IPS-15b (cell line): Measurements from ENCODE around the gene ZNF70.

Experiments used
- H3K27me3 ChIP-seq: one replicate; pipeline ENCODE4 v1.6.1; 2013; ENCODE audit warnings: low read length; ENCODE audit not compliant: control insufficient read depth, insufficient read depth
- H3K36me3 ChIP-seq: one replicate; pipeline ENCODE4 v1.6.1; 2013; ENCODE audit warnings: low read length; ENCODE audit not compliant: control insufficient read depth, insufficient read depth
- H3K4me1 ChIP-seq: one replicate; pipeline ENCODE4 v1.6.1; 2013; ENCODE audit warnings: mild to moderate bottlenecking, low read length; ENCODE audit not compliant: control insufficient read depth, insufficient read depth
- H3K4me3 ChIP-seq: one replicate; pipeline ENCODE4 v1.5.1; 2013; ENCODE audit warnings: low read depth, low read length
- H3K9ac ChIP-seq: one replicate; pipeline ENCODE4 v1.6.1; 2013; ENCODE audit warnings: low read depth, mild to moderate bottlenecking, low read length
- H3K9me3 ChIP-seq: one replicate; pipeline ENCODE4 v1.6.1; 2013; ENCODE audit warnings: mild to moderate bottlenecking, low read length; ENCODE audit not compliant: control insufficient read depth, insufficient read depth

Gene ZNF70

GRCh38 chr22:23777776-23778576 lies 27.1 kb upstream of the ZNF70 start:
- Histone ChIP-seq H3K9ac (no peak overlapping the region), H3K4me3 (no peak overlapping the region), H3K4me1 (no peaks in the 10 kb centered on the region), H3K27me3 (peaks cover 24% of the 10 kb centered on the region), H3K9me3 (no peaks in the 10 kb centered on the region), H3K36me3 (peaks cover 3% of the 10 kb centered on the region)

GRCh38 chr22:23775779-23776375 lies 25.0 kb upstream of the ZNF70 start:
- H3K36me3 ChIP-seq = no peaks in the 10 kb centered on the region
- peaks cover 24% of the 10 kb centered on the region for H3K27me3 ChIP-seq
- H3K9ac ChIP-seq = no peak overlapping the region
- no peaks in the 10 kb centered on the region for H3K4me1 ChIP-seq
- H3K9me3 ChIP-seq = no peaks in the 10 kb centered on the region
- H3K4me3 ChIP-seq = no peak overlapping the region

- no peaks in the 10 kb centered on the region for H3K9me3 ChIP-seq
- no peak overlapping the region for H3K4me3 ChIP-seq
- no peak overlapping the region for H3K9ac ChIP-seq
- H3K36me3 ChIP-seq = no peaks in the 10 kb centered on the region
- H3K4me1 ChIP-seq = no peaks in the 10 kb centered on the region
- H3K27me3 ChIP-seq = peaks cover 24% of the 10 kb centered on the region
Measured at GRCh38 chr22:23774922-23775436, 24.1 kb upstream of the ZNF70 start.

- Histone ChIP-seq H3K4me1 (no peaks in the 10 kb centered on the region), H3K36me3 (no peaks in the 10 kb centered on the region), H3K27me3 (peaks cover 29% of the 10 kb centered on the region), H3K9me3 (no peaks in the 10 kb centered on the region), H3K9ac (no peak overlapping the region), H3K4me3 (no peak overlapping the region)
Measured at GRCh38 chr22:23774114-23774921, 23.4 kb upstream of the ZNF70 start.

GRCh38 chr22:23773483-23774113 lies 22.7 kb upstream of the ZNF70 start:
- no peaks in the 10 kb centered on the region for H3K4me1 ChIP-seq
- H3K36me3 ChIP-seq = no peaks in the 10 kb centered on the region
- H3K4me3 ChIP-seq = peak overlapping the region; percentile 72
- H3K9ac ChIP-seq = no peak overlapping the region
- H3K9me3 ChIP-seq = no peaks in the 10 kb centered on the region
- peaks cover 33% of the 10 kb centered on the region for H3K27me3 ChIP-seq

GRCh38 chr22:23772649-23773473 lies 21.9 kb upstream of the ZNF70 start, which contains the start of gene MMP11:
MMP11 (plus strand) TSS chr22:23772849; CDS start chr22:23772871, 22 bp downstream.
- Histone ChIP-seq H3K36me3 (no peaks in the 10 kb centered on the region), H3K9ac (no peak within 1 kb of the TSS), H3K27me3 (peaks cover 33% of the 10 kb centered on the region), H3K4me3 (peak within 1 kb of the TSS; percentile 72), H3K4me1 (no peaks in the 10 kb centered on the region), H3K9me3 (no peaks in the 10 kb centered on the region)

GRCh38 chr22:23772315-23772648 lies 21.4 kb upstream of the ZNF70 start:
- Histone ChIP-seq H3K9ac (no peak overlapping the region), H3K36me3 (no peaks in the 10 kb centered on the region), H3K9me3 (no peaks in the 10 kb centered on the region), H3K4me3 (peak overlapping the region; percentile 43), H3K4me1 (no peaks in the 10 kb centered on the region), H3K27me3 (peaks cover 33% of the 10 kb centered on the region)

GRCh38 chr22:23769321-23769965 lies 18.5 kb upstream of the ZNF70 start:
- Histone ChIP-seq H3K36me3 (peaks cover 13% of the 10 kb centered on the region), H3K9ac (no peak overlapping the region), H3K9me3 (no peaks in the 10 kb centered on the region), H3K4me3 (no peak overlapping the region), H3K27me3 (peaks cover 24% of the 10 kb centered on the region), H3K4me1 (peaks cover 3% of the 10 kb centered on the region)

- Histone ChIP-seq H3K4me3 (peak within 1 kb of the TSS; percentile 84), H3K4me1 (peaks cover 12% of the 10 kb centered on the region), H3K9ac (peak within 1 kb of the TSS; percentile 73), H3K9me3 (no peaks in the 10 kb centered on the region), H3K27me3 (peaks cover 9% of the 10 kb centered on the region), H3K36me3 (peaks cover 13% of the 10 kb centered on the region)
Measured at GRCh38 chr22:23767673-23768548, 17.0 kb upstream of the ZNF70 start, which contains the start of gene CHCHD10. CHCHD10 (minus strand) TSS chr22:23767972; CDS start chr22:23767874, 98 bp downstream.

GRCh38 chr22:23767303-23767672 lies 16.4 kb upstream of the ZNF70 start:
- H3K4me1 ChIP-seq = peaks cover 13% of the 10 kb centered on the region
- peak overlapping the region; percentile 73 for H3K9ac ChIP-seq
- H3K4me3 ChIP-seq = peak overlapping the region; percentile 84
- no peaks in the 10 kb centered on the region for H3K9me3 ChIP-seq
- peaks cover 9% of the 10 kb centered on the region for H3K27me3 ChIP-seq
- peaks cover 13% of the 10 kb centered on the region for H3K36me3 ChIP-seq
